Endothelial cell of umbilical vein (primary cell): ENCODE results near the gene RELN. TPM values are rescaled to one million over a fixed set of nuclear protein-coding genes. Genes with fewer than 3 reads are reported as not detected.

Source experiments
- BruUV-seq: library from RNA; stranded (reverse); fragments of 400-500 nt; replicated peaks from 2 replicates; lab custom pipeline; 2021; lab: Mats Ljungman, UMichigan
- CTCF ChIA-PET: fragments of 300-600, 350-600 bp; sonication (Branson Sonifier 250); formaldehyde crosslinking; loops from one replicate; lab custom pipeline; 2021; ENCODE audit warnings: antibody characterized with exemption, inconsistent platforms; lab: Charles Lee
- POLR2A ChIA-PET: fragments of 300-600, 350-600 bp; sonication (Branson Sonifier 250); formaldehyde crosslinking; loops from one replicate; lab custom pipeline; 2021; ENCODE audit warnings: antibody characterized with exemption, inconsistent platforms; lab: Charles Lee
- DNase-seq: peaks from one replicate; pipeline ENCODE4 v3.0.0-alpha.2; 2011; ENCODE audit warnings: low read depth, low spot score
- FAIRE-seq: peaks from 2 replicates; lab custom pipeline; 2011; peaks lifted over from hg19 to GRCh38; lab: Jason Lieb, UNC
- H2AFZ ChIP-seq: 2 replicates; pipeline ENCODE4 v1.6.0; 2012; ENCODE audit warnings: low read depth, low read length, control low read depth, inconsistent platforms
- H3K27ac ChIP-seq: 2 replicates; pipeline ENCODE4 v1.5.1; 2011; ENCODE audit warnings: low read depth, mild to moderate bottlenecking, control low read depth, low read length, moderate library complexity; ENCODE audit not compliant: insufficient read depth
- H3K27me3 ChIP-seq, 2 experiments: 2 replicates each; pipeline versions ENCODE4 v1.6.0 to v1.6.1; 2011; ENCODE audit warnings: low read length in 2 of 2, mixed read lengths in 1 of 2; ENCODE audit not compliant: control insufficient read depth in 2 of 2, insufficient read depth in 2 of 2
- H3K36me3 ChIP-seq, 2 experiments: 2 replicates in 1 of 2; 3 replicates in 1 of 2; pipeline ENCODE4 v1.5.1; 2011; ENCODE audit warnings: low read length in 2 of 2, mild to moderate bottlenecking in 1 of 2, moderate library complexity in 1 of 2; ENCODE audit not compliant: control insufficient read depth in 2 of 2, insufficient read depth in 2 of 2; ENCODE audit errors: extremely low read depth in 1 of 2
- H3K4me1 ChIP-seq: 3 replicates; pipeline ENCODE4 v1.5.1; 2011; ENCODE audit warnings: mild to moderate bottlenecking, low read length; ENCODE audit not compliant: control insufficient read depth, insufficient read depth; ENCODE audit errors: extremely low read depth
- H3K4me2 ChIP-seq: 2 replicates; pipeline ENCODE4 v1.6.1; 2011; ENCODE audit warnings: low read length, control low read depth, mixed read lengths; ENCODE audit not compliant: insufficient read depth
- H3K4me3 ChIP-seq, 3 experiments: fragments of 200-600 bp in 1 of 3; sonication (generic), shearing (Covaris generic) in 1 of 3; replicated peaks in 1 of 3; 2 replicates each; pipeline ENCODE4 v1.5.1; 2011 to 2016; ENCODE audit warnings: control low read depth in 3 of 3, low read length in 3 of 3, mild to moderate bottlenecking in 2 of 3, inconsistent platforms in 1 of 3, low read depth in 1 of 3, moderate library complexity in 1 of 3; ENCODE audit not compliant: insufficient read depth in 1 of 3
- H3K79me2 ChIP-seq: 2 replicates; pipeline ENCODE4 v1.6.0; 2012; ENCODE audit warnings: low read length, inconsistent platforms; ENCODE audit not compliant: control insufficient read depth, insufficient read depth
- H3K9ac ChIP-seq: replicated peaks from 2 replicates; pipeline ENCODE3; 2011; ENCODE audit warnings: low read length, control low read depth; ENCODE audit not compliant: insufficient read depth; ENCODE audit errors: extremely low read depth
- H3K9me1 ChIP-seq: replicated peaks from 3 replicates; pipeline ENCODE4 v1.6.0; 2011; ENCODE audit warnings: mild to moderate bottlenecking, low read length; ENCODE audit not compliant: control insufficient read depth, insufficient read depth; ENCODE audit errors: extremely low read depth
- H3K9me3 ChIP-seq: replicated peaks from 2 replicates; pipeline ENCODE4 v1.5.1; 2012; ENCODE audit warnings: low read length, inconsistent platforms; ENCODE audit not compliant: control insufficient read depth, insufficient read depth
- H4K20me1 ChIP-seq: replicated peaks from 2 replicates; pipeline ENCODE3; 2011; ENCODE audit warnings: mild to moderate bottlenecking, low read length; ENCODE audit not compliant: control insufficient read depth, insufficient read depth; ENCODE audit errors: extremely low read depth
- CTCF ChIP-seq, 2 donors: IDR thresholded peaks; 1 replicate in 1 of 2; 2 replicates in 1 of 2; pipeline ENCODE4 v1.5.1; 2011; ENCODE audit warnings: low read length in 2 of 2, mild to moderate bottlenecking in 2 of 2, moderate library complexity in 2 of 2, control low read depth in 1 of 2, inconsistent platforms in 1 of 2, low read depth in 1 of 2; ENCODE audit not compliant: insufficient read depth in 1 of 2; ENCODE audit errors: extremely low read depth in 1 of 2
- EZH2 ChIP-seq: IDR thresholded peaks from 2 replicates; pipeline ENCODE4 v1.6.1; 2012; ENCODE audit warnings: borderline replicate concordance, low read depth, mild to moderate bottlenecking, moderate library complexity, low read length, inconsistent platforms; ENCODE audit not compliant: severe bottlenecking
- FOS ChIP-seq: IDR thresholded peaks from 2 replicates; pipeline ENCODE4 v1.6.1; 2011; ENCODE audit warnings: mild to moderate bottlenecking, low read length, moderate library complexity, borderline replicate concordance; ENCODE audit not compliant: insufficient read depth
- GATA2 ChIP-seq: IDR thresholded peaks from 2 replicates; pipeline ENCODE4 v1.7.0; 2011; ENCODE audit warnings: low read depth, mild to moderate bottlenecking, moderate library complexity, mixed read lengths, low read length; ENCODE audit not compliant: insufficient read length, insufficient read depth
- JUN ChIP-seq: IDR thresholded peaks from 2 replicates; pipeline ENCODE4 v1.6.1; 2011; ENCODE audit warnings: borderline replicate concordance, low read depth; ENCODE audit not compliant: insufficient read length, insufficient read depth
- MAX ChIP-seq: IDR thresholded peaks from 2 replicates; pipeline ENCODE4 v1.6.1; 2011; ENCODE audit not compliant: insufficient read depth, insufficient read length
- MYC ChIP-seq: IDR thresholded peaks from one replicate; pipeline ENCODE4 v1.6.1; 2011; ENCODE audit warnings: mild to moderate bottlenecking, low read depth, low read length
- POLR2A ChIP-seq: IDR thresholded peaks from 2 replicates; pipeline ENCODE4 v1.6.1; 2012; ENCODE audit warnings: low read depth, mild to moderate bottlenecking, control low read depth, low read length
- POLR2AphosphoS5 ChIP-seq: IDR thresholded peaks from 2 replicates; pipeline ENCODE4 v1.6.1; 2012; ENCODE audit warnings: low read depth, mild to moderate bottlenecking, control low read depth, low read length, moderate library complexity; ENCODE audit not compliant: insufficient read depth
- dilution Hi-C: fragments of 300-500 bp; cut with MboI; formaldehyde crosslinking; loops from one replicate; pipeline ENCODE4 v1.15.0; 2019; ENCODE audit warnings: low sequenced_read_pairs; ENCODE audit not compliant: extremely low pct_ligation_motif_present
- intact Hi-C: fragments of 100-400 bp; cut with micrococcal nuclease; formaldehyde crosslinking; loops from one replicate; pipeline ENCODE4 v1.10.0; 2022
- polyA plus RNA-seq, 4 experiments: library from polyadenylated mRNA; depleted of rRNA in 3 of 4; stranded (reverse) in 3 of 4; unstranded in 1 of 4; fragments of >200 nt; gene quantifications; 2 replicates each; pipeline versions ENCODE4 v1.2.1 to v1.2.3, GENCODE V29; 2011 to 2012; ENCODE audit warnings: missing spikeins in 1 of 4
- total RNA-seq: library from RNA; stranded (reverse); gene quantifications from 2 replicates; pipeline ENCODE4 v1.2.3, GENCODE V29; 2021

The RELN gene
- total and polyA plus RNA-seq, 2 donors (not counting 3 experiments of a cell fraction or from before 2014, with no cell fraction given) = 0.15 to 0.22 TPM

GRCh38 chr7:104032486-104032885 lies 43.0 kb upstream of the RELN start:
- no TSS peak for BruUV-seq

More at GRCh38 chr7:104032486-104032885, 43.0 kb upstream of the RELN start:
- intact Hi-C loops (no loop called here), dilution Hi-C loops (no loop called here)
- no peak overlapping the region for H3K4me3 ChIP-seq
- H3K27ac ChIP-seq = no peak overlapping the region
- H3K4me2 ChIP-seq = no peak overlapping the region
- H3K9ac ChIP-seq = no peak overlapping the region
- H3K4me1 ChIP-seq = no peaks in the 10 kb centered on the region
- no peaks in the 10 kb centered on the region for H4K20me1 ChIP-seq
- no peak for DNase-seq
- POLR2A ChIA-PET = no interaction called here
- H3K9me3 ChIP-seq = no peaks in the 10 kb centered on the region
- H3K27me3 ChIP-seq = no peaks in the 10 kb centered on the region
- no peak for FAIRE-seq
- no peaks in the 10 kb centered on the region for H3K79me2 ChIP-seq
- no peaks in the 10 kb centered on the region for H3K36me3 ChIP-seq
- H3K9me1 ChIP-seq = no peaks in the 10 kb centered on the region
- no peak overlapping the region for H2AFZ ChIP-seq
- CTCF ChIA-PET = interaction anchor here (0.9 kb wide), 1 partner anchor 9 kb away, joined by 3 read pairs; no protein-coding TSS in a partner anchor
- no peak for TF ChIP-seq GATA2
- no peak for TF ChIP-seq POLR2AphosphoS5
- TF ChIP-seq MYC = no peak
- no peak for TF ChIP-seq POLR2A
- TF ChIP-seq MAX = no peak
- TF ChIP-seq JUN = no peak
- no peak for TF ChIP-seq FOS
- TF ChIP-seq EZH2 = no peak
- no peak for TF ChIP-seq CTCF (IDR thresholded peaks at IDR 0.05; ENCODE audit: extremely low read depth in 1 of 2, insufficient read depth in 1 of 2, low read depth in 1 of 2, low read length in 2 of 2)
